Measurements from ENCODE around the gene NPPB. TPM values are rescaled to one million over a fixed set of nuclear protein-coding genes. Genes with fewer than 3 reads are reported as not detected.
"Not testable (repeated sequence)": the region's sequence is repeated elsewhere in the genome, so short reads cannot be mapped to it uniquely, and the experiment has no call there.

Gene NPPB
- total RNA-seq: not detected

- no peak within 1 kb of the TSS for H3K27ac ChIP-seq
- peaks cover 0 to 60% of the 10 kb centered on the region in 2 donors for H3K27me3 ChIP-seq
- 19 to 21% methylated on average over 10 to 14 of the region's 16 CpGs for WGBS, 2 donors
- no peaks in the 10 kb centered on the region for H3K36me3 ChIP-seq
- no peak for DNase-seq (ENCODE audit: low spot score in 2 of 2)
- no peak for TF ChIP-seq CTCF (IDR thresholded peaks at IDR 0.05)
- TF ChIP-seq POLR2A (IDR thresholded peaks at IDR 0.05): no peak
- no peak for TF ChIP-seq EP300 (IDR thresholded peaks at IDR 0.05)
- H3K9me3 ChIP-seq: no peaks in the 10 kb centered on the region
- H3K4me1 ChIP-seq: peaks cover 0 to 8% (median 0%) of the 10 kb centered on the region in 4 donors
- H3K4me3 ChIP-seq: no peak within 1 kb of the TSS
Measured at GRCh38 chr1:11858613-11858967, at the start of gene NPPB. TSS of gene NPPB (minus strand) at chr1:11858945. CDS start at chr1:11858833, 112 bp downstream.

DNA sequence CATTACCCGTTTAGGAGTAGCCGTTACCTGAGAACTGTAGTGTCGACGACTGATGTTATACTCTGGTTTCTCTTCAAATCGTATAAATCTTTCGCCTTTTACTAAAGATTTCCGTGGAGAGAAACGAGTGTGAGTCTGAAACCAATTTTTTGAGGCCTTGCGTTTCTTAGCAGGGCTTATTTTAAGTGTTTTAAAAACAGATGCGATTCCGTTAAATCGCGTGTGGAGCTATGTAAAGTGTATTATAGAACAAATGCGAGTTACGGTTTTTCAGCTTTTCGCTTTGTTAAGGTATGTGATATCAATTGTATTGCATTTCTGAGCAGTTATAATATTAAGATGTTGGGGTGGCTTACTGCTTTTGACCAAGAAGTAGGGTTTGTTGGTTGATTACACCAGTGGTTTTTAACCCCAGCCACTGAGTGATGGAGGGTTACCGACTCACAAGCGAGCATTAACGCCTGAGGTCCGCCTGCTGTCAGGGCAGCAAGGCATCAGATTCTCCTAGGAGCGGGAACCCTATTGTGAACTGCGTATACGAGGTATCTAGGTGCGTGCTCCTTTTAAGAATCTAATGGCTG, 49.4 kb upstream of the NPPB start:
- no peaks in the 10 kb centered on the region for H3K27me3 ChIP-seq
- WGBS, 2 donors: 0 to 1% methylated on average over 24 of the region's 24 CpGs
- H3K27ac ChIP-seq: peak overlapping the region; percentile 95 to 97 (median 95)
- peak in 1 of 2 donors; percentile 55 for DNase-seq (ENCODE audit: low spot score in 2 of 2)
- TF ChIP-seq EP300 (IDR thresholded peaks at IDR 0.05) (peak in 1 of 2 donors; percentile 100), CTCF (IDR thresholded peaks at IDR 0.05) (no peak), POLR2A (IDR thresholded peaks at IDR 0.05) (peak; percentile 96 to 99)
- H3K9me3 ChIP-seq: no peaks in the 10 kb centered on the region
- peaks cover 0 to 10% (median 4%) of the 10 kb centered on the region in 4 donors for H3K4me1 ChIP-seq
- H3K4me3 ChIP-seq: peak overlapping the region; percentile 47 to 74 (median 71)
- no peaks in the 10 kb centered on the region for H3K36me3 ChIP-seq

DNA sequence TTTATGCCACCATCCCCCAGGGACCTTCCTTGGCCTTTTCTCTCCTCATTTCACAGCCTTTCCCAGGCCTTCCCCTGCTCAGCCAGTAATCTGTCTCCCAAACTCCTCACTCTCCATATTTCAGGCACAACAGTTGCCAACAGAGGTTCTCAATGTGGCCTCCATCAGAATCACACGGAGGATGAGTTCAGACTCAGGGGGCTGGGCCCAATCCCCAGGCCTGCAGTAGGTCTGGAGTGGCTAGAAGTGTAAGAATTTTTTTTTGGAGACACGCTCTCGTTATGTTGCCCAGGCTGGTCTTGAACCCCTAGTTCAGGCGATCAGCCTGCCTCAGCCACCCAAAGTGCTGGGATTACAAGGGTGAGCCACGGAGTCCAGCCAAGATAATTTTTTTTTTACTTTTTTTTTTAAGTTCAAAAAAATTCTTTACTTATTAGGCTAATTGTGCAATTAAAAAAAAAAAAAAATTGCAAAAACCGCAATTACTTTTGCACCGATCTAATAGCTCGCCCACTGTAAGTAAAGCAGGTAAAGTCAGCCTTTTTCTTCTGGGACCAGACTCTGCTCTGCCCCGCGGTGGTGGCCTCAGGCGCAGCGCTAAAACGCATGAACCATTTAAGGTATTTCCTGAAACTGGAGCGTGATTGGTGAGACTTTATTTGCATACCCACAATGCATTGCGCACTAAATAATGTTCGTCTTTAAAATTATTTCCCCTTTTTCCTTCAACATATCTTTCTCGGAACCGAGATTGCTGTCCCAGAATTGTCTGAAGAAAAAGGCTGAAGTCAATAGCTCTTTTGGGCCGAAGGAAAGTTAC, 48.7 kb upstream of the NPPB start:
- WGBS, 2 donors: 10 to 13% methylated on average over 19 of the region's 19 CpGs

DNA sequence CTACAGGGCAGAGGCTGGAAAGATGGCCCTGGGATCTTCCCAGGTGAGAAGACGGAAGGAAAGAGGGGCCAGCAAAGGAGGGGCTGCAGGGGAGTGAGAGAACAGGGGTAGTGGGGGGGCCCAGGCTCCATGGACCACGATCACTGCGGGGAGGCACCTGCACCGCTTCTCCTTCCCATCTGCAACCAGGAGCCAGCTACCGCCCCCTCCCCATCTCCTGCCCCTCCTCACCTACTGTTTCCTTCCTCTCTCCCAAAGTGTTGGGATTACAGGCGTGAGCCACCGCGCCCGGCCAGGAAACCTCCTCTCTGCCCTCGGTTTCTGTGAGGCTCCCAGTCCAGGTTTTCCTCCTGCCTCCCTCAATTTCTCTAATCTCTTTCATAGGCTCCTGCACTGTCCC, 48.1 kb upstream of the NPPB start:
- Histone ChIP-seq H3K27me3 (no peaks in the 10 kb centered on the region), H3K36me3 (no peaks in the 10 kb centered on the region), H3K27ac (no peak overlapping the region), H3K9me3 (no peaks in the 10 kb centered on the region), H3K4me3 (no peak overlapping the region), H3K4me1 (peaks cover 0 to 10% (median 4%) of the 10 kb centered on the region in 4 donors)
- no peak for DNase-seq (ENCODE audit: low spot score in 2 of 2)
- 63 to 72% methylated on average over 10 of the region's 10 CpGs for WGBS, 2 donors
- TF ChIP-seq EP300 (IDR thresholded peaks at IDR 0.05) (no peak), POLR2A (IDR thresholded peaks at IDR 0.05) (no peak), CTCF (IDR thresholded peaks at IDR 0.05) (no peak)

More for the DNA sequence above, 48.7 kb upstream of the NPPB start:
- peak overlapping the region; percentile 95 to 97 (median 95) for H3K27ac ChIP-seq
- peak overlapping the region in 2 of 4 donors; percentile 68 to 74 for H3K4me3 ChIP-seq
- no peaks in the 10 kb centered on the region for H3K36me3 ChIP-seq
- peaks cover 0 to 10% (median 4%) of the 10 kb centered on the region in 4 donors for H3K4me1 ChIP-seq
- H3K27me3 ChIP-seq: no peaks in the 10 kb centered on the region
- no peaks in the 10 kb centered on the region for H3K9me3 ChIP-seq
- TF ChIP-seq EP300 (IDR thresholded peaks at IDR 0.05) (peak in 1 of 2 donors; percentile 88), POLR2A (IDR thresholded peaks at IDR 0.05) (no peak), CTCF (IDR thresholded peaks at IDR 0.05) (peak; percentile 76 to 99 (median 89))
- peak; percentile 85 to 95 for DNase-seq (ENCODE audit: low spot score in 2 of 2)

- H3K9me3 ChIP-seq: no peaks in the 10 kb centered on the region
- DNase-seq (ENCODE audit: low spot score in 2 of 2): no peak
- H3K4me3 ChIP-seq: no peak overlapping the region
- no peaks in the 10 kb centered on the region for H3K36me3 ChIP-seq
- no peak overlapping the region for H3K27ac ChIP-seq
- H3K4me1 ChIP-seq: peaks cover 0 to 10% (median 4%) of the 10 kb centered on the region in 4 donors
- H3K27me3 ChIP-seq: peaks cover 0 to 6% of the 10 kb centered on the region in 2 donors
- 84 to 92% methylated on average over 5 of the region's 5 CpGs for WGBS, 2 donors
- TF ChIP-seq CTCF (IDR thresholded peaks at IDR 0.05): no peak
- TF ChIP-seq EP300 (IDR thresholded peaks at IDR 0.05): no peak
- no peak for TF ChIP-seq POLR2A (IDR thresholded peaks at IDR 0.05)
Measured at GRCh38 chr1:11904978-11905377, 46.2 kb upstream of the NPPB start.

- not testable (repeated sequence) for DNase-seq (ENCODE audit: low spot score in 2 of 2); H3K4me3 ChIP-seq; H3K4me1 ChIP-seq; H3K36me3 ChIP-seq; H3K27ac ChIP-seq; H3K9me3 ChIP-seq
- WGBS, 2 donors: 87 to 92% methylated on average over 5 of the region's 5 CpGs
- peaks cover 0 to 15% of the 10 kb centered on the region in 2 donors for H3K27me3 ChIP-seq
Measured at GRCh38 chr1:11904156-11904555, 45.4 kb upstream of the NPPB start.

Measured in tibial nerve (tissue), 4 donors.